Activated naive CD8-positive, alpha-beta T cell (primary cell): Measurements from ENCODE around the gene ANKRD53.
"Not testable (repeated sequence)": the region's sequence is repeated elsewhere in the genome, so short reads cannot be mapped to it uniquely, and the experiment has no call there.

Source experiments
- H3K27ac Mint-ChIP-seq: one replicate; pipeline ENCODE4 v1.8.0; 2021; ENCODE audit warnings: mixed read lengths
- H3K27me3 Mint-ChIP-seq: one replicate; pipeline ENCODE4 v1.8.0; 2021; ENCODE audit warnings: mixed read lengths
- H3K36me3 Mint-ChIP-seq: one replicate; pipeline ENCODE4 v1.8.0; 2021; ENCODE audit warnings: mixed read lengths
- H3K4me1 Mint-ChIP-seq: one replicate; pipeline ENCODE4 v1.8.0; 2021; ENCODE audit warnings: low read depth, mixed read lengths
- H3K4me3 Mint-ChIP-seq: one replicate; pipeline ENCODE4 v1.8.0; 2021; ENCODE audit warnings: mild to moderate bottlenecking, mixed read lengths
- H3K9me3 Mint-ChIP-seq: one replicate; pipeline ENCODE4 v1.8.0; 2021; ENCODE audit warnings: low read depth, mixed read lengths

Gene ANKRD53

DNA sequence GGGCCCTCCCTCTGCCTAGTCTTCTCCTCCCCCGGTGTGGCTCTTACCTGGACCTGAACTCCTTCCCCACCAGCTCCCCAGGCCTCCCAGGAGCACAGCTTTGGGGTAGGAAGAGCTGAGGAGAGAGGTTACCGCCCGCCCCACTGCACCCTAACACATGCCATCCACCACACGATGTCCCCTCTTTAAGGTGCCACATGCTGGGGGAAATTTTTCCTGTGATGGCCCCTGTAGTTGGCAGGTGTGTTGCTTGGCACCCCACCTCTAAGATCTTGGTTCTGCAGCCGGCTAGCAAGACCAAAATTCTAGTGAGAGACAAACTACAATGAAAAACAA, 23.1 kb downstream of the ANKRD53 start:
- Mint-ChIP-seq H3K4me3 (no peak overlapping the region), H3K27ac (no peak overlapping the region), H3K4me1 (peaks cover 11% of the 10 kb centered on the region), H3K27me3 (no peaks in the 10 kb centered on the region), H3K36me3 (no peaks in the 10 kb centered on the region), H3K9me3 (no peaks in the 10 kb centered on the region)

DNA sequence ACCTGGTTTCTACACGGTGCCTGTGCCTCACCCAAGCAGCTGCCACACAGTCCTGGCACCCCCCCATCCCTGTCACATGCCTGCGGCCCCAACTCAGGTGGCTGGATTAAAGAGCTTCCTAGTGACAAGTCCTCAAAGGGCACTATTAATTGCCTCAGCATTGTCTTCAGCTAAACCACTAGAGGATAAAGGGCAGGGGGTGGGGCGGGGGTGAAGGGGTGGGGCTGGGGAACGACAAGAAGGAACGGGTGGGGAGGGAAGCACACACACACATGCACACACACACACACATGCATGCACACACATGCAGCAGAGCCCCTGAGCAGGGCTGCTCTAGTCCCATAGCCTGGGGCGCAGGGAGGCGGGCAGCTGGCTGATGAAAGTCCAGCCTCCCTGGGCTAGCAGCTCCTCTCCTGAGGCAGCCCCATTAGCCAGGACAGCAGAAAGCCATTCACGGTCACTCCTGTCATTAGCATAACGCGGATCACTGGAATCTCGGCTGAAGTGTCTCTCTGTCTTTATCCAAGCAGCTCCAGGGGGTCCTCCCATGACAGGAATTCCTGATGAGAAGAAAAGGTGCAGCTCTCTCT, 23.6 kb downstream of the ANKRD53 start:
- H3K4me3 Mint-ChIP-seq = no peak overlapping the region
- peaks cover 11% of the 10 kb centered on the region for H3K4me1 Mint-ChIP-seq
- no peaks in the 10 kb centered on the region for H3K36me3 Mint-ChIP-seq
- H3K9me3 Mint-ChIP-seq = no peaks in the 10 kb centered on the region
- H3K27me3 Mint-ChIP-seq = no peaks in the 10 kb centered on the region
- H3K27ac Mint-ChIP-seq = no peak overlapping the region

DNA sequence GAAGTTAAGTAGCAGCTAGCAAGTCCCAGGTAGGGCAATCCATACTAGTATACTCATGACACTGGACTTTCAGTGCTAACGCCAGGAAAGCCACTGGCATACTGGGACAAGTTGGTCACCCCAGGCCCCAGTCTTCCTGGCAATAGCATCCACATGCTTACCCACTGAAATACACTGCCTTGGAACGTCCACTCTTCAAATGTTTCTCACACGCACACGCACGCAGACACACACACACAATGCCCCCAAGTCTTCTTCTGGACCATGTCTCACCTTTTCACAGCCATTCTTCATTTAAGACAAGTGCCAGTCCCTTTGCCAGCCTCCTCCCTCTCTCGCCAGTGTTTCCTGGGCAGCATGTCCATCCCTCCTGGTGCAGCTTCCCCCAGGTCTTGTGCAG, 25.0 kb downstream of the ANKRD53 start:
- H3K9me3 Mint-ChIP-seq = no peaks in the 10 kb centered on the region
- no peaks in the 10 kb centered on the region for H3K27me3 Mint-ChIP-seq
- H3K4me1 Mint-ChIP-seq = peaks cover 11% of the 10 kb centered on the region
- H3K36me3 Mint-ChIP-seq = no peaks in the 10 kb centered on the region
- no peak overlapping the region for H3K4me3 Mint-ChIP-seq
- no peak overlapping the region for H3K27ac Mint-ChIP-seq

DNA sequence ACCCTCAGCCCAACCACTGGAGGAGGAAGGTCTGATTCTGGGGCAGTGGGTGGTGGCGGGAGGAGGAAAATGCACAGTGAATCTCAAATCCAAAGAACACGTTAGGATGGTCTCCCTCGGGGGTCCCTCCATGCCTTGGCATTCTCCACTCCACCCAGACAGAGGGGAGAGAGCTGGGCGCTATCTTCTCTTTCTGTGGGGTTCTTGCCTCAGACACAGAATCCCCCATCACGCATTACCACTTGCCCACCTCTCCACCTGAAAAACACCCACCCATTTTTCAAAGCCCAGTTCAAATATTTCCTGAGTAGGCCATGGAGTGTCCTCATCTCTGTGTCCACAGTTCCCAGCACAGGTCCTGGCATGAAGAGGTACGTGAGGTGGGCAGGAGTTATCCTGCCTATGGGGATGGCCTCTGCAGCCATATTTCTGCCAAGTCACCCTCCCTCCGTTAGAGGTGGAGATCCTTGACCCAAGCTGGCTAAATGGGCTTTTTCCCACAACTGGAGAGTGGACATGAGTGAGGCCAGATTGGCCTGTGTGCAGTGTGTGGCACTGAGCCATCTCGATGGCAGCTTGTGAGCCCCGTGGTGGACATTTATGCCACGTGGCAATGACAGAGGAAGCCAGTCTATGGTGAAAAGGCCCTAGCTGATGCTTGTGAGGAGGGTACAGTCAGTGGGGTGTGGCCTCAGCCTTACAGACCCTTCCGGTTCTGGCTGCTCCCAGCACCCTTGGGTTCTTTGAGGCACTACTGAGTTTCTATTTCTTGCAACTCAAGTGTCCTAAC, 25.7 kb downstream of the ANKRD53 start:
- Mint-ChIP-seq H3K27ac (no peak overlapping the region), H3K4me3 (no peak overlapping the region), H3K27me3 (peaks cover 1% of the 10 kb centered on the region), H3K4me1 (peaks cover 11% of the 10 kb centered on the region), H3K9me3 (no peaks in the 10 kb centered on the region), H3K36me3 (no peaks in the 10 kb centered on the region)

DNA sequence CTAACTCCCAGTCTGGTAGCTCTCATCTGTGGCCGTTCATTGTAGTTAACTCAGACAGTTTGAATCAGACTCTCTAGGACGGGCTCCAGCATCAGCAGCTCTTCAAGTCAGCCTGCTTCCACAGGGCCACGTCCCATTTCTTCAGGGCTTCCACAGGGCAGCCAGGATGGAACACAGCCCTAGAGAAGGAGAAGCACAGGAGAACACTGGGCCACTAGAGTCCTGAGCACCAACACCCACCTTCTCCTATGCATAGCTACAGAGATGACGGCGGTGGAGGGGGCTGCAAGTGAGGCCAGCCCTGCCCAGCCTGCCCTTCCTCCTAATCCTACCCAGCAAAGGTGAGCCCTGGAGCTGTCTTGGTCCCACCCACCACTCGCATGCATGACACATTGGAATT, 26.4 kb downstream of the ANKRD53 start:
- H3K27me3 Mint-ChIP-seq = peaks cover 3% of the 10 kb centered on the region

DNA sequence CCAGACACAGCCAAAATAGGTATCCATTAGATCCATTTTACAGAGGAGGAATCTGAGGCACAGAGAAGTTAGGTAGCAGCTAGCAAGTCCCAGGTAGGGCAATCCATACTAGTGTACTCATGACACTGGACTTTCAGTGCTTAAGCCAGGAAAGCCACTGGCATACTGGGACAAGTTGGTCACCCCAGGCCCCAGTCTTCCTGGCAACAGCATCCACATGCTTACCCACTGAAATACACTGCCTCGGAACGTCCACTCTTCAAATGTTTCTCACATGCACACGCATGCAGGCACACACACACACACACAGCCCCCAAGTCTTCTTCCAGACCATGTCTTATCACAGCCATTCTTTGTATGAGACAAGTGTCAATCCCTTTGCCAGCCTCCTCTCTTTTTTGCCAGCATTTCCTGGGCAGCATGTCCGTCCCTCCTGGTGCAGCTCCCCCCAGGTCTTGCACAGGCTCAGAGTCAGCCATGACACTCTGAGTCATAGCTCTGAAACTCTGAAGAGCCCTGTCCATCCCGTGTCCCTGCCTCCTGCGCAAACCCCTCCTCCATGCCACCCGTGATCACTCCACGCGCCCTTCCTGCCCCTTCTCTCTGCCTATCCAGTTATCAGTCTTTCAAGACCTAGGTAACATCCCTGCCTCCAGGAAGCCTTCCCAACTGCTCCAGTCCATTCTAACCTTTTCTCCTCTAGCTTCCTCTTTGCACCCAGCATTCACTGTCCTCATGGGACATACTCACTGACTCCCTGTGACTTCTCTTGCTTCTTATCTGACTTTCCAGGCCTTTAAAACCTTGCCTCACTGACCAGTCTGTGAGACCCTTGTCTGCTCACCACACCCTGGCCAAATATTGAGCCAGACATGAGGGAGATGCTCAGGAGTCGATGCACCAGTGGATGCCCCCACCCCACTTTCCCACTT, 27.1 kb downstream of the ANKRD53 start:
- Mint-ChIP-seq H3K4me1 (peaks cover 7% of the 10 kb centered on the region), H3K27me3 (peaks cover 9% of the 10 kb centered on the region), H3K4me3 (no peak overlapping the region), H3K36me3 (no peaks in the 10 kb centered on the region), H3K27ac (no peak overlapping the region), H3K9me3 (no peaks in the 10 kb centered on the region)

More for the DNA sequence above, 26.4 kb downstream of the ANKRD53 start:
- Mint-ChIP-seq H3K4me3 (no peak overlapping the region), H3K4me1 (peaks cover 9% of the 10 kb centered on the region), H3K36me3 (no peaks in the 10 kb centered on the region), H3K27ac (no peak overlapping the region), H3K9me3 (no peaks in the 10 kb centered on the region)

DNA sequence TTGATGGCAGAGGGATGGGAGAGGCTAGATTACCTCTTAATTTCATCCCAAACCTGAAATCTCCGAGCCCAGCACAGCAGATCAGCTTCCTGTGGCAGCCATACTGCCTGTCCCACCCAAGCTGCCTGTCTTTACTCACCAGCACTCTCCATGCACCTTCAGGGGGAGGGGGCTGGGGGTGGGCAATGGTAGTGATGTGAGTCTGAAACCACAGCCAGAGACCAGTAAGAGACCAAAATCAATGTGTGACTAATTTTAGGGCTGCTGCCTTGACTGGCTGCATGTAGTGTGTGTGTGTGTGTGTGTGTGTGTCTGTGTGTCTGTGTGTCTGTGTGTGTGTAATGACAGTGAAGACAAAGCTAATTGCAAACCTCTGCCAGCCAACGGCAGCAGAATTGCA, 27.9 kb downstream of the ANKRD53 start:
- H3K27ac Mint-ChIP-seq = no peak overlapping the region
- no peak overlapping the region for H3K4me3 Mint-ChIP-seq
- H3K36me3 Mint-ChIP-seq = no peaks in the 10 kb centered on the region
- H3K27me3 Mint-ChIP-seq = peaks cover 11% of the 10 kb centered on the region
- H3K4me1 Mint-ChIP-seq = peaks cover under 1% of the 10 kb centered on the region
- H3K9me3 Mint-ChIP-seq = no peaks in the 10 kb centered on the region

DNA sequence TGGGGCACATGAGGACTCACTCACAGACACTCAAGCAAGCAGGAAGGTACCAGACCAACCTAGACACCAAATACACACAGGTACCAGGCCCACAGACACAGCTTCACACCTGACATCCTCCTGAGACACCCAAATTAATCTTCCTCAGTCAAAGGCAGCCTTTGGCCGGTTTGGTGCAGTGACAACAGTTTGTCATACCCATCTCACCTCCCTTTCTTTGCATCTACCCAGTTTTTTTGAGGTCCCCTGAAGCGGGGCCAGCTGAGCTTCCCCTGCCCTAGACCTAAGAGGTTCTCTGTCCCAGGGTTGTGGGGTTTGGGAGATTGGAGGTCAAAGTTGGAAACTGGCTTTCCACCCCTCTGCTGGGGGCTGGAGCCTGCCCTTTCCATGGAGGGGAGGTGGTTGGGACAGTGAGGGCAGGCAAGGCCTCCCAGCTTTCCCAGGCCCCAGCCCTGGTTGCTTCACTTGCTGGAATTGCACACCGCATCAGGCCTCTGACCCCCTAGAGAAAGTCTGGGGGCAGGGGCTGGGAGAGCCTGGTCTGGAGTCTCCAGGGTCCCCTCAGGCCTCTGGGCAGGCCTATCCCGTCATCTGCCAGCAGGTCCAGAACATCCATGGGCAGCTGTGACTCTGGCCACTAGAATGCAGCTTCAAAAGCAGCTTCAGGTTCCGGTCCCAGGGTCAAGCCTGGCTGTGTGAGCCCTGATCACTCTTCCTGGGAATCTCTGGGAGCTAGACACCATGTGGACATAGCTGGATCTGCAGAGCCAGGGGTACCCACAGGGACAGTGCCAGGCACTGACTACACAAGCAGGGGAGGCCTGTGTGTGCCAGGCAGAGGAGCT, 28.7 kb downstream of the ANKRD53 start:
- H3K9me3 Mint-ChIP-seq = no peaks in the 10 kb centered on the region
- no peak overlapping the region for H3K27ac Mint-ChIP-seq
- H3K4me3 Mint-ChIP-seq = no peak overlapping the region
- H3K36me3 Mint-ChIP-seq = no peaks in the 10 kb centered on the region
- H3K27me3 Mint-ChIP-seq = peaks cover 15% of the 10 kb centered on the region
- H3K4me1 Mint-ChIP-seq = no peaks in the 10 kb centered on the region

DNA sequence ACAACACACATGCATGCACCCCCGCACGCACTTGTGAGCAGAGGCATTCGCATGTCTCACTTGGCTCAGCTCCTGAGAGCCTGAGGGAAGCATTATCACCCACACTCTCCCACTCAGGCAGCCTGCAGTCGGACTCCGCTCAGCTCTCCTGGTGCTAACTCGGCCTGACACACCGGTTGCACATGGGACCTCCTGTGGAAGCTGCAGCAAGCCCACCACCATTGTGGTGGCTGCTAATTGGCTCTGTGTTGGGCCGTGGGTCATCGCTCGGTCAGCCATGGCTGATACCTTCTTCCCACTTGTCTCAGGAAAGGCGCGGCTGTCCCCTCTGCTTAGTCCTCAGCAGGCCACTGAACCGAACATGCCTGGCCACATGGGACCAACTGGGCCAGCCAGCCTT, 29.9 kb downstream of the ANKRD53 start:
- Mint-ChIP-seq H3K4me3 (no peak overlapping the region), H3K36me3 (no peaks in the 10 kb centered on the region), H3K9me3 (no peaks in the 10 kb centered on the region), H3K27ac (no peak overlapping the region), H3K27me3 (peaks cover 18% of the 10 kb centered on the region), H3K4me1 (no peaks in the 10 kb centered on the region)

DNA sequence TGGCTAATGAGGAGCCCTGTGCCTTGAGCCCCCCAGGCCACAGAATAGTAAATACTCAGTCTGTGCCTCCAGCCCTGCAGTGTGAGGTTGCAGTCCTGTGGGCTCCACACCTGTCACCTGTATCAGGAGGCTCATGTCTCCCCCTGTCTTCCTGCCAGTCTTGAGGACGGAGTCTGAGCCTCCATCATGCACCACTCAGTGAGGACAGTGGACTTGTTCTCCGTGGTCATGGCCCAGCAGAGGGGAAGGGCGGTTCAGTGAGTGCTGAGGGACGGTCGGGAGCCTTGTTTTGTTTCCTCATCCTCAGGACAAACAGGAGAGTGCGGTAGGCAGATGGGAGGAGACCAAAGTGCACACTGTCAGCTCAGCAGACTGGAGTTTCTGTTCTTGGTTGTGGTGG, 33.4 kb downstream of the ANKRD53 start:
- H3K9me3 Mint-ChIP-seq, H3K4me1 Mint-ChIP-seq, H3K4me3 Mint-ChIP-seq, H3K36me3 Mint-ChIP-seq, H3K27ac Mint-ChIP-seq: not testable (repeated sequence)
- H3K27me3 Mint-ChIP-seq = peaks cover 20% of the 10 kb centered on the region

DNA sequence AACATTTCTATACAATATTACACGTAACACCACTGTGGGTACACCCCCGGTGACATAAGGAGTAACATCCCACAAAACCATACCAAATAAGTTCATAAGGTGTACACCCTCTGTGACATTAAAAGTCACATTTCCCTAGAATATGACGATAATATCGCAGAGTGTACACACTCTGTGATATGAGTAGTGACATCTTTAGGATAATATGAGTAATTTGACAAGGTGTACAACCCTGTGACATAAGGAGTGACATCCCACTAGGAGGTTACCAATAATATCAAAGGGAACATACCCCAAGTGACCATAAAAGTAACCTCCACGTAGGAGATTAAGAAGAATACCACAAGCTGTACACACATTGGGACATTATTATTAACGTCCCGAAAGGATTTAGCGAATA, 40.2 kb downstream of the ANKRD53 start:
- Mint-ChIP-seq H3K4me1 (peaks cover 7% of the 10 kb centered on the region), H3K27me3 (peaks cover 2% of the 10 kb centered on the region), H3K9me3 (no peaks in the 10 kb centered on the region), H3K27ac (no peak overlapping the region), H3K36me3 (no peaks in the 10 kb centered on the region), H3K4me3 (no peak overlapping the region)

DNA sequence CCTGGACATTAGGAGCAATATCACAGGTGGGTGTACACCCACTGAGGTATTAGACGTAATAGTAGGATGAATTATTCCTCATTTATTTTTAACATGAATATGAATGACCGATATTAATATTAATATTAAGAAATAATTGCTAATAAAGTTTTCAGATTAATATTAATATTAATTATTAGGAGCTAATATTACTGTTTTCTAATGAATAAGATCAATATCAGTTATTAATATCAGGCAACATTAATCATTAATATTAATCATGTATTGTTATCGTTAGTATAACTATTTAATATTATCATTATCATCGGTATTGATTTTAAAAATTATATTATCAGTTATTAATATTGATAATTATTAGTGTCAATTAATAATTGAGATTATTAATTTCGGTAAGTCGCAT, 41.6 kb downstream of the ANKRD53 start:
- H3K27me3 Mint-ChIP-seq, H3K4me3 Mint-ChIP-seq, H3K36me3 Mint-ChIP-seq, H3K9me3 Mint-ChIP-seq, H3K27ac Mint-ChIP-seq: not testable (repeated sequence)
- H3K4me1 Mint-ChIP-seq = peaks cover 13% of the 10 kb centered on the region

DNA sequence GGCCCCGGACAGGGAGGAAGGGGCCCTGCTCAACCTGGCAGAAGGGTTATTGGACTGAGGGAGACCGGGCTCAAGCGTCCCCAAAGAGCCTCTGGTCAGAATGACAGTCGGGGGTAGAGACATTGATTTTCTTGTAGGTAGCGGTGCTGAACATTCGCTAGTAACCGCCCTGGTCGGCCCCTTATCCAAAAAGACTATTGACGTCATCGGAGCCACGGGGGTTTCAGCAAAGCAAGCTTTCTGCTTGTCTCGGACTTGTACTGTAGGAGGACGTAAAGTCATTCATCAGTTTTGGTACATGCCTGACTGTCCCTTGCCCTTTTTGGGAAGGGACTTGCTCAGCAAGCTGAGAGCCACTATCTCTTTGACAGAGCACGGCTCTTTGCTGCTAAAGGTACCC, 43.0 kb downstream of the ANKRD53 start:
- not testable (repeated sequence) for H3K27ac Mint-ChIP-seq, H3K4me3 Mint-ChIP-seq, H3K9me3 Mint-ChIP-seq, H3K27me3 Mint-ChIP-seq, H3K36me3 Mint-ChIP-seq
- peaks cover 13% of the 10 kb centered on the region for H3K4me1 Mint-ChIP-seq

DNA sequence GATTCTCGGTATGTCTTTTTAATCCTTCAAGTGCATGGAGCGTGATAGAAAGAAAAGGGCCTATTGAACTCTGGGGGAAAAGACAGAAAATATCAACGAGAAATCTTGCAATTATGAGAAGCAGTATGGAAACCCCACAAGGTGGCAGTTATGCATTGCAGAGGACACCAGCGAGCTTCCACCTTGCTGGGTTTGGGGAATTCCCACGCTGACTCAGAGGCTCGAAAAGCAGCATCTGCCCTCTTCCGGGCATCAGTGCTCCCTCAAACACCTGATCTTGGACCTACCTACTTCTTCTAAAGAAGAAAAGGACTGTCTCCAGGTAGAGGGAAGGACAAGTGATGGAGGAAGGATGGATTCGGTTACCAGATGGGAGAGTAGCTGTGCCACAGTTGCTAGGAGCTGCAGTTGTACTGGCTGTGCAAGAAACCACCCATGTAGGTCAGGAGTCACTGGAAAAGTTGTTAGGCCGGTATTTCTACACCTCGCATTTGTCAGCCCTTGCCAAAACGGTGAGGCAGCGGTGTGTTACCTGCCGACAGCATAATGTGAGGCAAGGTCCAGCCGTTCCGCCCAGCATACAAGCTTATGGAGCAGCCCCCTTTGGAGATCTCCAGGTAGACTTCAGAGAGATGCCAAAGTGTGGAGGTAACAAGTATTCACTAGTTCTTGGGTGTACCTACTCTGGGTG, 45.3 kb downstream of the ANKRD53 start:
- not testable (repeated sequence) for H3K36me3 Mint-ChIP-seq, H3K27me3 Mint-ChIP-seq, H3K9me3 Mint-ChIP-seq, H3K4me3 Mint-ChIP-seq
- H3K4me1 Mint-ChIP-seq = peaks cover 13% of the 10 kb centered on the region
- peak overlapping the region; percentile 81 for H3K27ac Mint-ChIP-seq
